HG02840 (cell line): Measurements from ENCODE around the gene GPX4.
"Not testable (repeated sequence)": the region's sequence is repeated elsewhere in the genome, so short reads cannot be mapped to it uniquely, and the experiment has no call there.

ENCODE experiments used
- ATAC-seq: cut with Tn5 transposase; IDR thresholded peaks from one replicate; pipeline ENCODE4 v1.9.1; 2021; ENCODE audit warnings: mild to moderate bottlenecking, moderate library complexity, moderate number of reproducible peaks; ENCODE audit not compliant: unreplicated experiment, low FRiP score

GPX4 gene

GRCh38 chr19:1113030-1113985 lies 9.5 kb downstream of the GPX4 start:
- ATAC-seq: no peak

GRCh38 chr19:1113986-1114483 lies 10.2 kb downstream of the GPX4 start:
- ATAC-seq: no peak

- not testable (repeated sequence) for ATAC-seq
Observed at GRCh38 chr19:1114728-1115127, 10.9 kb downstream of the GPX4 start.

- no peak for ATAC-seq
Observed at GRCh38 chr19:1115646-1116420, 12.0 kb downstream of the GPX4 start.

- ATAC-seq: no peak
Observed at GRCh38 chr19:1116726-1117581, 13.2 kb downstream of the GPX4 start.

- ATAC-seq: no peak
Observed at GRCh38 chr19:1117654-1118053, 13.9 kb downstream of the GPX4 start.

- ATAC-seq: no peak
Observed at GRCh38 chr19:1118999-1119398, 15.2 kb downstream of the GPX4 start.

- no peak for ATAC-seq
Observed at GRCh38 chr19:1119475-1120217, 15.9 kb downstream of the GPX4 start.

GRCh38 chr19:1121395-1121794 lies 17.6 kb downstream of the GPX4 start:
- no peak for ATAC-seq

GRCh38 chr19:1122021-1122971 lies 18.5 kb downstream of the GPX4 start:
- no peak for ATAC-seq

GRCh38 chr19:1122972-1123363 lies 19.2 kb downstream of the GPX4 start:
- no peak for ATAC-seq

GRCh38 chr19:1123381-1123780 lies 19.6 kb downstream of the GPX4 start:
- no peak for ATAC-seq

GRCh38 chr19:1123885-1124677 lies 20.3 kb downstream of the GPX4 start:
- no peak for ATAC-seq

- ATAC-seq: no peak
Observed at GRCh38 chr19:1125601-1126467, 22.0 kb downstream of the GPX4 start.

- no peak for ATAC-seq
Observed at GRCh38 chr19:1126984-1127760, 23.4 kb downstream of the GPX4 start.

GRCh38 chr19:1128106-1128505 lies 24.3 kb downstream of the GPX4 start:
- ATAC-seq: no peak
